Measurements from ENCODE around the gene PRICKLE4. TPM values are rescaled to one million over a fixed set of nuclear protein-coding genes. Genes with fewer than 3 reads are reported as not detected.

The PRICKLE4 gene
- total RNA-seq, 1 experiment from 2014 or later = 0.41 TPM

DNA sequence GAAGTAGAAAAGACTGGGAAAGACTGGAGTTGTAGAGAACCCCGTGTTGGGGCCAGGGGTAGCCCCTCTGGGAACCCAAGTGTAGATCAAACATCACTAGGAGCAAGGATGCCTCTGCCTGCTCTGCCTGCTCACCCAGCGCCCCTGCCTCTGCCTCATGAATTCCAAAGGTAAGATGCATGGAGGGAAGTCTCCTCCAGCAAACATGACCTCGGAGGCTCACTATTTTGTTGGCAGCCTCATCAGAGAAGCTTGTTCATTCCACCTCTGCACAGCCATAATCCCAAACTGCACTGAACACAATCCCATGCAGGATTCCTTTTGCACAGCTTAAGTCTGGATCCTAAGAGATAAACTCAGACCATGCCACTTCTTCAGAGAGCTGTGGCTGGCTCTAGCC lies 5.7 kb upstream of the PRICKLE4 start:
- H4K20me1 ChIP-seq (ENCODE audit: insufficient read depth, low read depth, low read length) = no peaks in the 10 kb centered on the region
- H3K27me3 ChIP-seq (ENCODE audit: low read length) = no peaks in the 10 kb centered on the region
- H3K4me3 ChIP-seq (ENCODE audit: low read length) = no peak overlapping the region
- no peaks in the 10 kb centered on the region for H3K9me2 ChIP-seq (replicated peaks; ENCODE audit: insufficient read depth, low read length)
- no peak overlapping the region for H3K9ac ChIP-seq (ENCODE audit: low read length)
- no peaks in the 10 kb centered on the region for H3K36me3 ChIP-seq (ENCODE audit: insufficient read depth, low read length)
- no peak overlapping the region for H3K4me2 ChIP-seq (ENCODE audit: low read depth, low read length, poor library complexity, severe bottlenecking)
- DNase-seq = no peak
- H3K79me2 ChIP-seq (ENCODE audit: low read length) = peaks cover 10% of the 10 kb centered on the region
- H3K9me3 ChIP-seq (ENCODE audit: low read length) = no peaks in the 10 kb centered on the region
- no peak overlapping the region for H3K27ac ChIP-seq (ENCODE audit: low read length)
- H2AFZ ChIP-seq (ENCODE audit: low read length) = no peak overlapping the region
- H3K4me1 ChIP-seq (ENCODE audit: low read length) = peaks cover 18% of the 10 kb centered on the region

DNA sequence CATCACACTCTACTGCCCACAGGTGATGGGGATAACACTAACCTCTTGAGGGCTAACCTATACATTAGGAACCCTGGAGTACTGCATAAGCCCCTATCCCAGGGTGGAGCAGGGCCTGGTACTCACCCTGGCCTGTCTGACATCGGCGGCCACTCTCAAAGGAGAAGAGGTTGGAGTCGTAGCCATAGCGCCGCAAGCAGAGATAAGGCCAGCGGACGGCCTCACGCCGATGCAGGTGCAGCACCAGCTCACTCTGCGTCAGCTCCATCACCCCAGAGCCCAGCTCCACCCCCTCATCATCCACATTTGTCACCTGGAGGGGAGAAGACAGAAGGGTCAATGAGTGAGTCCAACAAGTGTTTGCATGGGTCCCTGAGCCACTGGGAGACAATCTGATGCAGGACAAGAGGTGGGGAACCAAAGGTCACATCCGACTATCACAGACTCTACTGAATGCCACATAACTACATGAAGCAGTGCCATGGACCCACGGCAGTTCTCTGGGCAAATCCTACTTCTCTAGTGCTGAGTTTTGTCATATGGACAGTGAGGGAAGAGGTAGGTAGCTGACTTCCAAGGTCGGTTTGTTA lies 5.2 kb upstream of the PRICKLE4 start:
- Histone ChIP-seq H3K9ac (ENCODE audit: low read length) (no peak overlapping the region), H3K9me3 (ENCODE audit: low read length) (no peaks in the 10 kb centered on the region), H3K9me2 (replicated peaks; ENCODE audit: insufficient read depth, low read length) (no peaks in the 10 kb centered on the region), H2AFZ (ENCODE audit: low read length) (no peak overlapping the region), H3K36me3 (ENCODE audit: insufficient read depth, low read length) (no peaks in the 10 kb centered on the region), H3K4me1 (ENCODE audit: low read length) (peaks cover 18% of the 10 kb centered on the region), H4K20me1 (ENCODE audit: insufficient read depth, low read depth, low read length) (no peaks in the 10 kb centered on the region), H3K4me3 (ENCODE audit: low read length) (no peak overlapping the region), H3K4me2 (ENCODE audit: low read depth, low read length, poor library complexity, severe bottlenecking) (no peak overlapping the region), H3K27ac (ENCODE audit: low read length) (no peak overlapping the region), H3K79me2 (ENCODE audit: low read length) (peaks cover 10% of the 10 kb centered on the region), H3K27me3 (ENCODE audit: low read length) (no peaks in the 10 kb centered on the region)
- no peak for DNase-seq

DNA sequence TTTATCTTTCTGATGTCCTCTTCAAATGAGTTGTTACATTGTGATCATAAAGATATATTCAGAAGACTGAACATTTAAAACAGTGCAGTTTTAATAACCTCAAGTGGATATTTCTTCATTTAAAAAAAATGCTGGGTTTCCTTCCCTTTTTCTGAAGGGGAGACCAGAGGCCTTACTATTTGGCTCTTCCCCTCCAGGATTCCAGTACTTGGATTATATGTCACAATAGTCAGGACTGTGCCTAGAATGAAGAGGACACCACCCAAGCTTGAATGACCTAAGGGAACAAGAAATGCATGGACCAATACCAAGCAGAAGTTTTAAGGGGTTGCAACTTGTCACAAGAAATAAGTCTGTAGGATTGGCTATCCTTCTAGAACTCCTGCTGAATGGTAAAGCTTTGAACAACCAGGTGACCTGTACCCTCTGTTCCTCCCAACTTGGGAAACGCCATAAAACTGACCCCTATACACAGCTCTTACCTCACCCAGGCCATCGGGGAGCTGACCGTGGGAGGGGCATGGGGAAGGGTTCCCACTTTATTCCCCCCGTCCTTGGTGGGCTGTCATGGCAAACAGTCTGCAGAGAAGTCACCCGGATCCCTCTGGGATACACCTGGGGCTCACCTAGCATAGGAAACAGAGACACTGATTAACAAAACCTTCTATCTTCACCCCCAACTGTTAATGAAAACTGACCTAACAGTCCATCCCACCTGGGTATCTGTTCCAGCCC lies 2.9 kb upstream of the PRICKLE4 start:
- peak overlapping the region; percentile 94; the same call in 1 of the 2 replicates for H3K9ac ChIP-seq (ENCODE audit: low read length)
- no peak overlapping the region for H3K27ac ChIP-seq (ENCODE audit: low read length)
- H3K4me3 ChIP-seq (ENCODE audit: low read length) = no peak overlapping the region
- no peaks in the 10 kb centered on the region for H3K27me3 ChIP-seq (ENCODE audit: low read length)
- peaks cover 10% of the 10 kb centered on the region for H3K79me2 ChIP-seq (ENCODE audit: low read length)
- no peaks in the 10 kb centered on the region for H4K20me1 ChIP-seq (ENCODE audit: insufficient read depth, low read depth, low read length)
- no peaks in the 10 kb centered on the region for H3K36me3 ChIP-seq (ENCODE audit: insufficient read depth, low read length)
- H3K4me1 ChIP-seq (ENCODE audit: low read length) = peaks cover 29% of the 10 kb centered on the region
- no peaks in the 10 kb centered on the region for H3K9me2 ChIP-seq (replicated peaks; ENCODE audit: insufficient read depth, low read length)
- H3K4me2 ChIP-seq (ENCODE audit: low read depth, low read length, poor library complexity, severe bottlenecking) = peak overlapping the region; percentile 96
- no peak overlapping the region for H2AFZ ChIP-seq (ENCODE audit: low read length)
- no peak for DNase-seq
- H3K9me3 ChIP-seq (ENCODE audit: low read length) = no peaks in the 10 kb centered on the region

DNA sequence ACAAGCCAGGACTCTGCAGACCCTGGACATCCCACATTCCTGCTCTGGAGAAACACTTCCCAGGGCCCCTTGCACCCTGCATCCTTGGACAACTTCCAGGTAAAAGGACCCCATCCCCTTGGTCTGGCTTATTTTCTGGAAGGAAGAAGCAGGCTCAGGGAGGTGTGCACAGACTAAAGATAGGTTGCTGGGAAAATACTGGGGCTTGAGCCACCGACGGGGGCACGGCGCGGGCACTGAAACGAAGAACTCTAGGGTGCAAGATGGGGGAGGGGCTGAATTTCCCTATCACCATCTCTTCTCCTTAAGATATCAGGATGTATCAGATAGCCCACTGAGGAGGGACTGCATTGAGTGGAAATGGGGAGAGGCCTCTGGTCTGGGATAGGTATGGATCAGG lies 1.7 kb upstream of the PRICKLE4 start:
- H4K20me1 ChIP-seq (ENCODE audit: insufficient read depth, low read depth, low read length) = no peaks in the 10 kb centered on the region
- no peak overlapping the region for H3K27ac ChIP-seq (ENCODE audit: low read length)
- peaks cover 29% of the 10 kb centered on the region for H3K4me1 ChIP-seq (ENCODE audit: low read length)
- DNase-seq = no peak
- no peaks in the 10 kb centered on the region for H3K9me2 ChIP-seq (replicated peaks; ENCODE audit: insufficient read depth, low read length)
- H3K9me3 ChIP-seq (ENCODE audit: low read length) = no peaks in the 10 kb centered on the region
- H3K36me3 ChIP-seq (ENCODE audit: insufficient read depth, low read length) = no peaks in the 10 kb centered on the region
- H3K79me2 ChIP-seq (ENCODE audit: low read length) = peaks cover 10% of the 10 kb centered on the region
- peak overlapping the region; percentile 94 for H3K9ac ChIP-seq (ENCODE audit: low read length)
- no peak overlapping the region for H2AFZ ChIP-seq (ENCODE audit: low read length)
- peak overlapping the region; percentile 93 for H3K4me3 ChIP-seq (ENCODE audit: low read length)
- peak overlapping the region; percentile 96 for H3K4me2 ChIP-seq (ENCODE audit: low read depth, low read length, poor library complexity, severe bottlenecking)
- no peaks in the 10 kb centered on the region for H3K27me3 ChIP-seq (ENCODE audit: low read length)

DNA sequence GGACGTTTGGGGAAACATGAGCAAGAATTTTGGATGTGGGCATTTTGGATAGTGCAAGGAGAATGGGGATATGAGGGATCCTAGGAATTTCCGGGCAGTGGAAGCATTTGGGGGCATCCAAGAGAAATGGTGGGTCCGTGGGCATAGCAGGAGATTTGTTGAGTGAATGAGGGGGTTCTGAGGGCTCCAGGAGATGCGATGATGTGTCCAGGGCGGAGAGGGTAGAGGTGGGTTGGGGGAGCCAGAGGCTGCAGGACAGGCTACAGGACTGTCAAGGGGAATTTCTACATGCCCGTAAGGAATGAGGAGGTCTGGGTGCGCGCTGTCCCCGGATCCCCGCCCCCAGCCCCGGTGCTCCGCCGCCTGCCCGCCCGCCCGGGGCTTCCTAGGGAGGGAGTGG lies 1.2 kb upstream of the PRICKLE4 start:
- peak overlapping the region; percentile 96 for H3K4me2 ChIP-seq (ENCODE audit: low read depth, low read length, poor library complexity, severe bottlenecking)
- peak overlapping the region; percentile 94 for H3K9ac ChIP-seq (ENCODE audit: low read length)
- H2AFZ ChIP-seq (ENCODE audit: low read length) = peak overlapping the region; percentile 37; the same call in 1 of the 2 replicates
- peaks cover 30% of the 10 kb centered on the region for H3K4me1 ChIP-seq (ENCODE audit: low read length)
- no peaks in the 10 kb centered on the region for H3K9me3 ChIP-seq (ENCODE audit: low read length)
- no peaks in the 10 kb centered on the region for H3K9me2 ChIP-seq (replicated peaks; ENCODE audit: insufficient read depth, low read length)
- peak; percentile 52 for DNase-seq
- H4K20me1 ChIP-seq (ENCODE audit: insufficient read depth, low read depth, low read length) = no peaks in the 10 kb centered on the region
- peaks cover 10% of the 10 kb centered on the region for H3K79me2 ChIP-seq (ENCODE audit: low read length)
- H3K27ac ChIP-seq (ENCODE audit: low read length) = no peak overlapping the region
- peak overlapping the region; percentile 93 for H3K4me3 ChIP-seq (ENCODE audit: low read length)
- H3K36me3 ChIP-seq (ENCODE audit: insufficient read depth, low read length) = no peaks in the 10 kb centered on the region
- H3K27me3 ChIP-seq (ENCODE audit: low read length) = no peaks in the 10 kb centered on the region

DNA sequence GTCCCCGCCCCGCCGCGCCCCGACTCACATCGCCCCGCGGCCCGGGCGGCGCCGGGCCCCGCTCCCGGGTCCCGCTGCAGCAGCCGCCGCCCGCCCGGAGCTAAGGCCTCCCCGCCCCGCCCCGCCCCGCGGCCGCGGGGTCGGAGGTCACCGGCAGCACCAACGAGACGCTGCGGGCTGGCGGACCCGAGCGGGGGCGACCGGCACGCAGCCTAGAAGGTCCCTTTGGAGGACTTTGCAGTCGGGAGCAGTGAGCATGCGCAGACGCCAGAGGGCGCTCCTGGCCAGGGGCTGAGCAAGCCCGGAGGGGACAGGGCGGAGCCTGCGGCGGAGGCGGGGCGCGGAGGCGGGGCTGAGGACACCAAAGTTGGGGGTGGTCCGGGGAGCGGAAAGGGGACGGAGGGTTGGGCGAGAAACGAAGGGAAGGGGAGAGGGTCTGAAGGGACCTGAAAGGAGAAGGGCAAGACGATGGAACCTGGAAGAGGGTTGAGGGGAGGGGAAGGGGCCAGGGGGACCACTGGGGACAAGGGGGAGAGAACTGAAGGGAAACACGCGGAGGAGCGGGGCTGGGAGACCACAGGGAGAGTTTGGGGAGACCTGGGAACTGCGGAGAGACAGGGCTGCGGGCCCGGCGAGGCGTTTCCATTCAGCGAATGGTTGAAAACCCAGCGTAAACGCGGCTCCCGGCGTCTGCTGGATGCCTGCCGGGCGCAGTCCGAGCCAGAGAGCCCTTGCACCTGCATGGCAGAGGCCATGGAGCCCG lies 613 bp upstream of the PRICKLE4 start, which contains the start of gene FRS3:
Gene FRS3 (minus strand): TSS at position 113 of the 763 bp plus-strand sequence. CDS start 2,913 bp downstream, outside the sequence.
- peak; percentile 99 for DNase-seq
- H3K9me3 ChIP-seq (ENCODE audit: low read length) = no peaks in the 10 kb centered on the region
- no peaks in the 10 kb centered on the region for H3K36me3 ChIP-seq (ENCODE audit: insufficient read depth, low read length)
- H3K4me3 ChIP-seq (ENCODE audit: low read length) = peak within 1 kb of the TSS; percentile 93
- H3K4me2 ChIP-seq (ENCODE audit: low read depth, low read length, poor library complexity, severe bottlenecking) = peak within 1 kb of the TSS; percentile 96
- no peaks in the 10 kb centered on the region for H3K9me2 ChIP-seq (replicated peaks; ENCODE audit: insufficient read depth, low read length)
- H4K20me1 ChIP-seq (ENCODE audit: insufficient read depth, low read depth, low read length) = peaks cover 3% of the 10 kb centered on the region; the same call in 1 of the 2 replicates
- H3K79me2 ChIP-seq (ENCODE audit: low read length) = peaks cover 10% of the 10 kb centered on the region
- no peak within 1 kb of the TSS for H3K27ac ChIP-seq (ENCODE audit: low read length)
- peak within 1 kb of the TSS; percentile 94 for H3K9ac ChIP-seq (ENCODE audit: low read length)
- H3K27me3 ChIP-seq (ENCODE audit: low read length) = no peaks in the 10 kb centered on the region
- H3K4me1 ChIP-seq (ENCODE audit: low read length) = peaks cover 36% of the 10 kb centered on the region
- H2AFZ ChIP-seq (ENCODE audit: low read length) = peak within 1 kb of the TSS; percentile 83

DNA sequence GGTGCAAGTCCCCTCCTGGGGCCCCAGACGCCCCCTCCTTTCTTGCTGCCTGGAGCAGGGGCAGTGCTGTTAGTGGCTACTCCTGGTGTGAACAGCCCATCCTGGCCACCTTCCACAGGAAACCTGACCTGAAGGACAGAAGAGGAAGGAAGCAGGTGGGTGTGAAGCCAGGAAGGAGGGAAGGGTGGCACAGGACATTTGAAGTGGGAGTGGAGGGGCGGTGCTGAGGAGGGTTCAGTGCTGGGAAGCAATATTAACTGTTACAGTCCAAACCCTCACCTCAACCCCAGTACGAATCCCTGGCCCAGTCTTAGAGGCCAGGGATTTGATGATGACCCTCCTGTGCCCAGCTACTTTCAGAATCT lies 766 bp downstream of the PRICKLE4 start:
- peaks cover 10% of the 10 kb centered on the region for H3K79me2 ChIP-seq (ENCODE audit: low read length)
- no peak overlapping the region for H3K27ac ChIP-seq (ENCODE audit: low read length)
- H3K4me3 ChIP-seq (ENCODE audit: low read length) = peak overlapping the region; percentile 78; the same call in 1 of the 2 replicates
- no peaks in the 10 kb centered on the region for H3K9me2 ChIP-seq (replicated peaks; ENCODE audit: insufficient read depth, low read length)
- no peak overlapping the region for H2AFZ ChIP-seq (ENCODE audit: low read length)
- peaks cover 5% of the 10 kb centered on the region; the same call in 1 of the 2 replicates for H4K20me1 ChIP-seq (ENCODE audit: insufficient read depth, low read depth, low read length)
- peak overlapping the region; percentile 94 for H3K4me2 ChIP-seq (ENCODE audit: low read depth, low read length, poor library complexity, severe bottlenecking)
- H3K4me1 ChIP-seq (ENCODE audit: low read length) = peaks cover 46% of the 10 kb centered on the region
- H3K9ac ChIP-seq (ENCODE audit: low read length) = peak overlapping the region; percentile 79
- H3K9me3 ChIP-seq (ENCODE audit: low read length) = no peaks in the 10 kb centered on the region
- no peak for DNase-seq
- no peaks in the 10 kb centered on the region for H3K36me3 ChIP-seq (ENCODE audit: insufficient read depth, low read length)
- H3K27me3 ChIP-seq (ENCODE audit: low read length) = no peaks in the 10 kb centered on the region

Measured in Karpas-422 (cell line).